Heart left ventricle (tissue), 13 donors: ENCODE measurements around the gene LATS1.

ENCODE experiments used
- POLR2A ChIP-seq, 2 donors: fragments of 450-650 bp; IDR thresholded peaks; one replicate each; pipeline ENCODE4 v1.6.1; 2017; ENCODE audit warnings: antibody characterized with exemption in 2 of 2, mild to moderate bottlenecking in 2 of 2, moderate library complexity in 2 of 2
- TF ChIP-seq, protein P1 (sequence below), 12 donors: fragments of 200-600 bp; sonication (generic) in 4 of 12; IDR thresholded peaks; one replicate each; pipeline versions ENCODE4 v1.5.0 to v1.8.0; 2018 to 2022; ENCODE audit warnings: antibody characterized with exemption in 12 of 12, mild to moderate bottlenecking in 5 of 12
- donor health status: ischemic (EF 13 %, LVEDD 7.1; RV severe dilation, severe dysfunction).
- donor health status: DM: no; HTN: yes; CAD: no.
- donor health status: DM: no; HTN: no; CAD: no.
- donor health status: ischemic (EF 25% LVEDD 6.9; RV normal size, moderate dysfunction).
- donor health status: ischemic (EF 25% LVEDD 5.7; RV mildly dilated, moderate dysfunction).
- donor health status: ischemic (EF 35%, LVEDD 5.7; RV mildly dilated, moderate dysfunction).
- donor health status: nonischemic (EF 11% LVEDD 7.7; RV severe dilation, severe dysfunction).
- donor health status: DM: yes; HTN: yes; CAD: no.
- donor health status: PGD.
- donor health status: ischemic (EF 29% LVEDD 5.4; RV normal size, mild dysfunction).
- donor health status: nonischemic (EF 23%, LVEDD 6.1; RV moderate dilation, normal function).

DNA sequence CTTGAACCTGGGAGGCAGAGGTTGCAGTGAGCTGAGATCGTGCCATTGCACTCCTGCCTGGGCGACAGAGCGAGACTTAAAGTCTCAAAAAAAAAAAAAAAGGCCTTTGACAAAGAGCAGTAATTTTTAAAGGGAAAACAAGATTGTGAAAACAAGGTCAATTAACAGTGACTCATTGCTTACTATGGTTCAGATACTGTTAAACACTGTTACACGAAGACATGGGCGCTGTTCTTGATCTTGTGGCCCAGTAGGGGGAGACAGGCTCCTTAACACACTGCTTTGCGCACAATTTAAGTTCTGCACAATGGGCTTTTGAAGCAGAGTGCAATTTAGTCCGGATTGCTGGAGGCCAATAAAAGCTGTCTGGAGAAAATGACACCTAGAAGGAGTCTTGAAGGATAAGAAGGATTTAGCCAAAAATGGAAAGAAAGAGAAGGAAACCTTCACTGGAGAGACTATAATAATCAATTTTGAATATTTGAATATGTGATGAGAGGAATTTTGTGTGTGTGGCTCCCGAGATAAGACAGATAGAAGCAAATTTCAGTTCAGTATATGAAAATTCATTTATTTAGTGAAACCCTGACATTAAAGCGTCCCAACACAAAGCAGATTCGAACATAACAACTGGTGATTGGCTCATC is 6.0 kb upstream of the LATS1 start:
- TF ChIP-seq, protein P1, sequence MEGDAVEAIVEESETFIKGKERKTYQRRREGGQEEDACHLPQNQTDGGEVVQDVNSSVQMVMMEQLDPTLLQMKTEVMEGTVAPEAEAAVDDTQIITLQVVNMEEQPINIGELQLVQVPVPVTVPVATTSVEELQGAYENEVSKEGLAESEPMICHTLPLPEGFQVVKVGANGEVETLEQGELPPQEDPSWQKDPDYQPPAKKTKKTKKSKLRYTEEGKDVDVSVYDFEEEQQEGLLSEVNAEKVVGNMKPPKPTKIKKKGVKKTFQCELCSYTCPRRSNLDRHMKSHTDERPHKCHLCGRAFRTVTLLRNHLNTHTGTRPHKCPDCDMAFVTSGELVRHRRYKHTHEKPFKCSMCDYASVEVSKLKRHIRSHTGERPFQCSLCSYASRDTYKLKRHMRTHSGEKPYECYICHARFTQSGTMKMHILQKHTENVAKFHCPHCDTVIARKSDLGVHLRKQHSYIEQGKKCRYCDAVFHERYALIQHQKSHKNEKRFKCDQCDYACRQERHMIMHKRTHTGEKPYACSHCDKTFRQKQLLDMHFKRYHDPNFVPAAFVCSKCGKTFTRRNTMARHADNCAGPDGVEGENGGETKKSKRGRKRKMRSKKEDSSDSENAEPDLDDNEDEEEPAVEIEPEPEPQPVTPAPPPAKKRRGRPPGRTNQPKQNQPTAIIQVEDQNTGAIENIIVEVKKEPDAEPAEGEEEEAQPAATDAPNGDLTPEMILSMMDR (IDR thresholded peaks at IDR 0.05), result peak; percentile 57 to 80 (median 66)
- TF ChIP-seq POLR2A (IDR thresholded peaks at IDR 0.05), result no peak
